ENCODE data around the gene BIRC5.
"Not testable (repeated sequence)": the region's sequence is repeated elsewhere in the genome, so short reads cannot be mapped to it uniquely, and the experiment has no call there.

The BIRC5 gene

GRCh38 chr17:78226055-78226758 is 12.2 kb downstream of the BIRC5 start:
- no peak for DNase-seq

GRCh38 chr17:78226759-78227454 is 12.9 kb downstream of the BIRC5 start:
- DNase-seq = no peak

DNA sequence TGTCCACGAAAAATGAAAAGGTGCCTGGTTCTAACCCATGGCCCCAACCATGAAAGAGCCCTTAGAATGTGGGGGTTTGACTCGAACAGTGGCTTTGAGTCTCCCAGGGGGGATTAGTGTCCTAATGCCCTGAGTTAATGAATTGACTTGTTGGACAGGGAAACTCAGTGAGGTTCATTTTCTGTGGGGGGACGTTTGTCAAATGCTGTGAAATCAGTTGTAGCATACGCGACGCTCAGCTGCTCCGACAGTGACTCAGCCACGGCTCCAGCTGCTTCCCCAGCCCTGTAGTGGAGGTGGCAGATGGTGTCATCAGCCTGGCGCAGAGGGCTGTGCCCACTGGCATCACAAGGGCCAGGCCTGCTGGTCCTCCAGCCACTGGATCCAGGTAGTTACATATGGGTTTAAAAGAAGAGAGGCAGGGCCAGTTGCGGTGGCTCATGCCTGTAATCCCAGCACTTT is 13.4 kb downstream of the BIRC5 start:
- no peak for DNase-seq

DNA sequence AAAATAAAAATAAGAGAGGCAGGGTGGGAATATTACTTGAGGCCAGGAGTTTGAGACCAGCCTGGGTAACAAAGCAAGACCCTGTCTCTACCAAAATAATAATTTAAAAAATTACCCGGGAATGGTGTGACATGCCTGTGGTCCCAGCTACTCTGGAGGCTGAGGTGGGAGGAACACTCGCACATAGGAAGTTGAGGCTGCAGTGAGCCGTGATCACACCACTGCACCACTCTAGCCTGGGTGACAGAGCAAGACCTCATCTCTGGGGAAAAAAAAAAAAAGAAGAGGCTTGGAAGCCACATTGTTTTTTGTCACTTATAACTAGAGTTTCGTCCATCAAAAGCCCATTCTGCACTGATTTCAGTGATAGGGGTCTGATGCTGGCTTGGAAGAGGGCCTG is 14.1 kb downstream of the BIRC5 start:
- no peak for DNase-seq

GRCh38 chr17:78230252-78230962 is 16.4 kb downstream of the BIRC5 start:
- no peak for DNase-seq

GRCh38 chr17:78230996-78231935 is 17.2 kb downstream of the BIRC5 start, which contains the start of gene TMEM235:
Gene TMEM235, plus strand, starts transcription at chr17:78231631. Its CDS starts 393 bp downstream, at chr17:78232024.
- no peak for DNase-seq

- DNase-seq = no peak
Observed at GRCh38 chr17:78231991-78232858, 18.2 kb downstream of the BIRC5 start.

GRCh38 chr17:78232859-78233173 is 18.8 kb downstream of the BIRC5 start:
- DNase-seq = no peak

GRCh38 chr17:78233678-78234077 is 19.6 kb downstream of the BIRC5 start:
- DNase-seq = no peak

DNA sequence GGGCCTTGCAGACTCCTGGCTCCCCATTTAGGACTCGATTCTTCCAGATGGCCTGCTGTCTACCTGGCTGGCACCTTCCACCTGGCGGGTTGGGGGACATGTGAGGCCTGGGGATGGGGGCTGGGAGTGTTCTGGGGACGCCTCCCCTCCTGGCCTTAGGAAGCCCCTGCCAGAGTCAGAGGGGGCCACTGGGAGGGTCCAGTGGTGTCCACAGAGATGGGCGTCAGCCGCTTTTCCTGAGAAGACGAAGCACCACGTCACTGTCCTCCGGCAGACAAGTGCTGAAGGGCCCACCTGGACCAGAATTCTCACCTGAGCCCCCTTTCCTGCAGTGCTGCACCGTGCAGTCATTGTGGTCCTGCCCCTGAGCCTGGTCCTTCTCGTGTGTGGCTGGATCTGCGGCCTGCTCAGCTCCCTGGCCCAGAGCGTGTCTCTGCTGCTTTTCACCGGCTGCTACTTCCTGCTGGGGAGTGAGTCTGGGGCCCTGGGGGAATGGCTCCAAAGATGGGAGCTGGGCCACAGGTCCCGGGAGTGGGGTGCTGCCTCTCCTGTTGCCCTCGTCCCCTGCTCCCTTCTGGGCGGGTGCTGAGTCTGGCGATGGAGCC is 20.3 kb downstream of the BIRC5 start:
- no peak for DNase-seq

DNA sequence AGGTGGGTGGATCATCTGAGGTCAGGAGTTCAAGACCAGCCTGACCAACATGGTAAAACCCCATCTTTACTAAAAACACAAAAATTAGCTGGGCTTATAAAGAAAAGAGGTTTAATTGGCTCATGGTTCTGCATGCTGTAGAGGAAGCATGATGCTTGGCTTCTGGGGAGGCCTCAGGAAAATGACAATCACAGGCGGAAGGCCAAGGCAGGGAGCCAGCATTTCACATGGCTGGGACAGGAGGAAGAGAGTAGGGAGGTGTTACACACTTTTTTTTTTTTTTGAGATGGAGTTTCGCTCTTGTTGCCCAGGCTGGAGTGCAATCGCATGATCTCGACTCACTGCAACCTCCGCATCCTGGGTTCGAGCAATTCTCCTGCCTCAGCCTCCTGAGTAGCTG is 21.0 kb downstream of the BIRC5 start:
- not testable (repeated sequence) for DNase-seq

DNA sequence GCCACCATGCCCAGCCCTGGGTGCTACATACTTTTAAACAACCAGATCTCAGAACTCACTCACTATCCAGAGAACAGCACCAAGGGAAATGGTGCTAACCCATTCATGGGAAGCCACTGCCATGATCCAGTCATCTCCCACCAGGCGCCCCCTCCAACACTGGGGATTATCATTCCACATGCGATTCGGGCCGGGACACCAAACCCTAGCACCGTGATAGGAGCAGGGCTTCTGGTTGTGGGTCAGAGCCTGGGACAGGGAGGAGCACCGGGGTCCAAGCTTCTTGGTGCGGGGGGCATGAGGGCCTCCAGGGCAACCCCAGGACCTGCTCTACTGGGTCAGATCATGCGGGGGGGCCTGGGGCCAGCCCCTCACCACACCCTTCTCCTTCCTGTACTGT is 21.8 kb downstream of the BIRC5 start:
- DNase-seq = no peak

GRCh38 chr17:78236362-78237127 is 22.5 kb downstream of the BIRC5 start:
- no peak for DNase-seq

DNA sequence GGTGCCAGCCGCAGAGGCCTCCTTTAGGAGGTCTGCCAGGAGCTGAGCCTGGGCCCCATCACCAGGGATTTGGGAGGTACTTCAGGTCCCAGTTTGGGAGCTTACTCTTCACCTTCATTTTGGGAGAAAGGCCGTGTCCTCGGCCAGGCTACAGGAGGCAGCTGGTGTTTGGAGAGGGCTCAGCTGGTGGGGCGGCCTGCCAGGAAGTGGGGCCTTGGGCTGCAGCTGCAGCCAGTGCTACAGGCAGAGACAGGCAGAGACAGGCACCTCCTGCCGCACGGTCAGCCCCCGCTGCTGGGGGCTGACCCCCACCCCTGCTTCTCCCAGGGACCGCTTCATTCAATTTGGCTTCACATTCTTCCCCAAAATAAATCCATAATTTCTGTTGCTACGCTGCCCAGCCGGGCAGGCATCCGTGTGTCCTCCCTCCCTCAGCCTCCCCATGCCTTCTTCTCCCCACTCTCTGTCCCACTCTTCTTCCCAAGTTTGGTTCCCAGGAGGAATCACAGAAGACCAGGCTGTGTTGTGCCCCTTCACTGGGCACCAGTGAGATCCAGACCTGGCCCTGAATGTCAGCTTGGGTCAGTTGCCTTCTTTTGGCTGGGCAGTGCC is 23.5 kb downstream of the BIRC5 start:
- no peak for DNase-seq

DNA sequence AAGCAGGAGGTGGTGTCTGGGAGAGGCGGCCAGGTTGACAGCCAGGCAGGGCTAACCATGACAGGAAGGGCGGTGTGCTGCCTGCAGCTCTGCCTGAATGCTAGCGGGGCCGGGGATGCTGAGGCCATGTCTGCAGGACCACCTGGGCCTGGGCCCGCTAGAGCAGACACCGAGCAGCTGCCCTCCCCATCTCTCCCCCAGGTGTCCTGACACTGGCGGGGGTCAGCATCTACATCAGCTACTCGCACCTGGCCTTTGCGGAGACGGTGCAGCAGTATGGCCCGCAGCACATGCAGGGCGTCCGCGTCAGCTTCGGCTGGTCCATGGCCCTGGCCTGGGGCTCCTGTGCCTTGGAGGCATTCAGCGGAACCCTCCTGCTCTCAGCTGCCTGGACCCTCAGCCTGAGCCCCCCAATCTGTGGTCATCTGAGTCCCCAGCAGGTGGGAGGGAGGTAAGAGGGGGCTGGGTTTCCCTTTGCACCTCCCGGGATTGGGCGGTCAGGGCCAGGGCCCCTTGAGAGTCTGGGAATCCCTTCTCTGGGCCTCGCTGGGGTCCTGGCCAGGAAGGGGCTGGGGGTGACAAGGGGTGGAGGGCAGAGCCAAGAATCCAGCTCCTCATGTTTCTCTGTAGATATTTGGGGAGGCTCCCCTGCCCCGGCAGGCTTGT is 24.9 kb downstream of the BIRC5 start:
- DNase-seq = no peak

DNA sequence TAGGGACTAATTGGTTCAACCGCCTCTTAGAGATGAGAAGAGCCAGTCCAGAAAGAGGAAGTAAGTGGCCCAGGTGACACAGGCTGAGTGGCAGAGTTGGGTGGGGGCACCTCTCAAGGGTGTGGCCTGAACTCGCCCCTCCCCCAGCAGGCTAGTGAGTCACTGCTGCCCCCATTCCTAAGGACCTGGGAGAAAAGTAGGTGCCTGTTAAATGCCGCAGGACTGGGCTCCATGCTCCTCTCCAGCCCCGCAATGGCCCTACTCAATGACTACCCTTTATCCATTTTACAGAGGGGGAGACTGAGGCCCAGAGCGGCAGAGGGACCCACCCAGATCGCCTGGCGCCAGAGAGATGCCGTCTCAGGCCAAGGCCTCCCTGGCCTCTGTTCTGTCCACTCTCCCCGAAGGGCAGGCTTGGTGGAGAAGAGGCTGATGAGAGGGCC is 25.5 kb downstream of the BIRC5 start:
- DNase-seq = no peak

DNA sequence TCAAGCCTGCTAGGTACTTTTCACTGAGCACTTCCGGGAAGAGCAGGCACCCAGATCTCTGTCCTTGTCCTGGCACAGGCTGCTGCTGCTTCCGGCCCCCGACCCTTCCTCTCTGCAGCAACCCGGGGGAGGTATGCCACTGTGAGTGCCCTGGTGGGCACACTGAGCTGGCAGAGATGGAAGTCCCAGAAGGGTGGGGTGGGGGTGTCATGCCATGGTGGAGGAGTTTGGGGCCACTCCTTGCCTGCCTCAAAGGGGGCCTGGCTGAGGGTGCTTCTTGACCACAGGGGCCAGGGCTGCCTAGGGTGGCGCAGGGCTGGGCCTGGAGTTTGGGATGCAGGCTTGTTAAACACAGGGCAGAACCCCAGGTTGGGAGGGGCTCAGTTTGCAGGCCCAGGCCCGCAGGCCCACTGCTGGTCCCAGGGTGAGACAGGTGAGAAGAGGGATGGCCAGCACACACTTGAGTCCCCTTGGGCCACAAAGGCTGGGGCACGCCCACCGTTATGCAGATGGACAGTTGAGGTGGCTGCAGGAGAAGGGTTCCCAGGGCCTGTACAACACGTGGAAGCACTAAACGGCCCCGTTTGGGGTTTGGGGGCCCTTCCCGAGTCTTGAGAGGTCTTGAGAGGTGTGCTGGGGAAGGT is 26.1 kb downstream of the BIRC5 start:
- DNase-seq = no peak

GRCh38 chr17:78240839-78241238 is 26.8 kb downstream of the BIRC5 start:
- no peak for DNase-seq
